ENCODE data around the gene SYTL2. TPM values are rescaled to one million over a fixed set of nuclear protein-coding genes. Genes with fewer than 3 reads are reported as not detected.
"Not testable (repeated sequence)": the region's sequence is repeated elsewhere in the genome, so short reads cannot be mapped to it uniquely, and the experiment has no call there.

SYTL2 gene
- total RNA-seq, 1 experiment from 2014 or later: 132 TPM

- in situ Hi-C loops (cut with HindIII; ENCODE audit: low pct_unique_long_range_greater_than_20kb, low sequenced_read_pairs); BruUV-seq (replicated peaks): not testable (repeated sequence)
- intact Hi-C loops (cut with micrococcal nuclease; ENCODE audit: unreplicated experiment): loop anchor here (10.0 kb wide), 1 partner anchor 342 kb away; no protein-coding TSS in a partner anchor
Measured at GRCh38 chr11:85852754-85853153, 41.8 kb upstream of the SYTL2 start.

GRCh38 chr11:85848556-85848955 lies 37.6 kb upstream of the SYTL2 start:
- DNase-seq (ENCODE audit: low read depth, low spot score) (no peak), ATAC-seq (no peak)
- TF ChIP-seq TCF7L2 (IDR thresholded peaks at IDR 0.05; ENCODE audit: low read depth, low read length): no peak
- TF ChIP-seq SIN3A (IDR thresholded peaks at IDR 0.05; ENCODE audit: borderline replicate concordance, insufficient read depth, low read depth, low read length): no peak
- no peak for TF ChIP-seq CTCF (IDR thresholded peaks at IDR 0.05)
- no peak for TF ChIP-seq REST (IDR thresholded peaks at IDR 0.05; ENCODE audit: insufficient read depth in 1 of 2, low read depth in 2 of 2, low read length in 1 of 2)
- no peak for TF ChIP-seq POLR2AphosphoS5 (IDR thresholded peaks at IDR 0.05; ENCODE audit: low read depth, low read length)
- intact Hi-C loops (cut with micrococcal nuclease; ENCODE audit: unreplicated experiment): no loop called here
- no peak overlapping the region for H3K4me3 ChIP-seq (ENCODE audit: low read depth in 2 of 2, low read length in 2 of 2)
- no TSS peak for BruUV-seq (replicated peaks)
- in situ Hi-C loops (cut with HindIII; ENCODE audit: low pct_unique_long_range_greater_than_20kb, low sequenced_read_pairs): no loop called here
- POLR2A ChIA-PET: no interaction called here
- H3K36me3 ChIP-seq (ENCODE audit: control insufficient read depth, insufficient read depth, low read length): no peaks in the 10 kb centered on the region
- H3K4me1 ChIP-seq (ENCODE audit: control insufficient read depth, insufficient read depth, low read length): peaks cover 9% of the 10 kb centered on the region
- CTCF ChIA-PET: no interaction called here
- H3K9me3 ChIP-seq (ENCODE audit: control insufficient read depth, insufficient read depth, low read depth, low read length): peaks cover 15% of the 10 kb centered on the region; the same call in 1 of the 2 replicates
- no peak overlapping the region for H3K27ac ChIP-seq (ENCODE audit: low read length)
- H3K27me3 ChIP-seq (ENCODE audit: control insufficient read depth, insufficient read depth, low read length): no peaks in the 10 kb centered on the region

More at GRCh38 chr11:85852754-85853153, 41.8 kb upstream of the SYTL2 start:
- H3K27ac ChIP-seq (ENCODE audit: low read length); H3K36me3 ChIP-seq (ENCODE audit: control insufficient read depth, insufficient read depth, low read length); H3K27me3 ChIP-seq (ENCODE audit: control insufficient read depth, insufficient read depth, low read length); H3K4me1 ChIP-seq (ENCODE audit: control insufficient read depth, insufficient read depth, low read length); DNase-seq (ENCODE audit: low read depth, low spot score); POLR2A ChIA-PET; H3K4me3 ChIP-seq (ENCODE audit: low read depth in 2 of 2, low read length in 2 of 2); ATAC-seq; CTCF ChIA-PET: not testable (repeated sequence)
- H3K9me3 ChIP-seq (ENCODE audit: control insufficient read depth, insufficient read depth, low read depth, low read length): peaks cover 13% of the 10 kb centered on the region; the same call in 1 of the 2 replicates

- ChIA-PET CTCF (no interaction called here), POLR2A (no interaction called here)
- Histone ChIP-seq H3K27me3 (ENCODE audit: control insufficient read depth, insufficient read depth, low read length) (no peaks in the 10 kb centered on the region), H3K4me1 (ENCODE audit: control insufficient read depth, insufficient read depth, low read length) (peaks cover 9% of the 10 kb centered on the region), H3K9me3 (ENCODE audit: control insufficient read depth, insufficient read depth, low read depth, low read length) (peaks cover 15% of the 10 kb centered on the region; the same call in 1 of the 2 replicates), H3K27ac (ENCODE audit: low read length) (no peak overlapping the region), H3K4me3 (ENCODE audit: low read depth in 2 of 2, low read length in 2 of 2) (no peak overlapping the region), H3K36me3 (ENCODE audit: control insufficient read depth, insufficient read depth, low read length) (no peaks in the 10 kb centered on the region)
- ATAC-seq: no peak
- TF ChIP-seq POLR2AphosphoS5 (IDR thresholded peaks at IDR 0.05; ENCODE audit: low read depth, low read length) (no peak), CTCF (IDR thresholded peaks at IDR 0.05) (no peak), SIN3A (IDR thresholded peaks at IDR 0.05; ENCODE audit: borderline replicate concordance, insufficient read depth, low read depth, low read length) (no peak), TCF7L2 (IDR thresholded peaks at IDR 0.05; ENCODE audit: low read depth, low read length) (no peak), REST (IDR thresholded peaks at IDR 0.05; ENCODE audit: insufficient read depth in 1 of 2, low read depth in 2 of 2, low read length in 1 of 2) (no peak)
- no peak for DNase-seq (ENCODE audit: low read depth, low spot score)
- intact Hi-C loops (cut with micrococcal nuclease; ENCODE audit: unreplicated experiment): no loop called here
- no TSS peak for BruUV-seq (replicated peaks)
- in situ Hi-C loops (cut with HindIII; ENCODE audit: low pct_unique_long_range_greater_than_20kb, low sequenced_read_pairs): no loop called here
Measured at GRCh38 chr11:85848006-85848405, 37.1 kb upstream of the SYTL2 start.

All from Panc1 (cell line).